ENCODE results near the gene NR2F2.

Gene NR2F2

DNA sequence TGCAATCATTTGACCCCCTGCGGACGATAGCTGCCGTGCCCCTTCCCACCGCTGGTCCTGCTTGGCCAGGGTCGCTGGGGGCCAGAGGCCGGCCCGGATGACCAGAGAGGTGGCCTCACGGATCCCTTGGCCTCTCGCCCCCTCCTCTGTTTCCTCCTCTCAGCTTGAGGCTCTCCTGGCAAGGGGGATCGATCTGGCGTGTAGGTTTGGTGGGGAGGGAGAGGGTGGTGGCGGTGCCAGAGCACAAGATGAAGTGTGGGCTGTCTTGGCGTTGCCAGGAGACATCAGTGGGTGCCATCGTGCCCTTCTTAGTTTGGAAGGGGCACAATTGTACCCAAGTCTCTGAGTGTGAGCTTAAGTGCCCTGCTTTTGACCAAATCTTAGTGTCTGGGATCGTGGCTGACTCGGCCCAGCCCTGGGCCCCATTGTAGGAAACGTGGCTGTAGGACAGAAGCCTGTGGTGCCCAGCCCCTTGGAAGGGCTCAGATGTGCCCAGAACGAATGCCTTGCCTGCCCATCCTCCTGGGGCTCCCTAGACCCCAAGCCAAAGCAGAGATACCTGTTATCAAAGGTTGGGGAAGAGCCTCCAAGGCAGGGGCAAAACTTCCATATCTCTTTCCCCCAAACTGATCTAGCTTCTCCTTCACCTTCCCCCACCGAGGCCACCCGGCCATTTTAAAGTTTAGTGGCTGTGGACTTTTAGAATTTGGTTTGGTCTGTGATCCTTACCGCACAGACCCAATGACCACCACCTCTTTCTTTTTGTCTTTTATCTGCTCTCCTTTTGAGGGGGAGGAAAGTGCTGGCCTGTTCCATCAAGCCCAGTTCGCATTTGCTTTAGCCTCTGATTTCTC, 14.4 kb downstream of the NR2F2 start:
- H3K27me3 ChIP-seq (ENCODE audit: control insufficient read depth, insufficient read depth, low read length): peaks cover 97% of the 10 kb centered on the region
- no peaks in the 10 kb centered on the region for H3K36me3 ChIP-seq (ENCODE audit: control insufficient read depth, insufficient read depth, low read length)
- no peaks in the 10 kb centered on the region for H3K9me3 ChIP-seq (ENCODE audit: control insufficient read depth, insufficient read depth, low read depth, low read length)
- no peak overlapping the region for H3K27ac ChIP-seq (ENCODE audit: low read depth, low read length)
- H3K9ac ChIP-seq (ENCODE audit: low read length): no peak overlapping the region
- peak overlapping the region; percentile 49 for H3K4me3 ChIP-seq (ENCODE audit: low read depth, low read length)
- H3K4me1 ChIP-seq (ENCODE audit: control insufficient read depth, insufficient read depth, low read length): peaks cover 60% of the 10 kb centered on the region

DNA sequence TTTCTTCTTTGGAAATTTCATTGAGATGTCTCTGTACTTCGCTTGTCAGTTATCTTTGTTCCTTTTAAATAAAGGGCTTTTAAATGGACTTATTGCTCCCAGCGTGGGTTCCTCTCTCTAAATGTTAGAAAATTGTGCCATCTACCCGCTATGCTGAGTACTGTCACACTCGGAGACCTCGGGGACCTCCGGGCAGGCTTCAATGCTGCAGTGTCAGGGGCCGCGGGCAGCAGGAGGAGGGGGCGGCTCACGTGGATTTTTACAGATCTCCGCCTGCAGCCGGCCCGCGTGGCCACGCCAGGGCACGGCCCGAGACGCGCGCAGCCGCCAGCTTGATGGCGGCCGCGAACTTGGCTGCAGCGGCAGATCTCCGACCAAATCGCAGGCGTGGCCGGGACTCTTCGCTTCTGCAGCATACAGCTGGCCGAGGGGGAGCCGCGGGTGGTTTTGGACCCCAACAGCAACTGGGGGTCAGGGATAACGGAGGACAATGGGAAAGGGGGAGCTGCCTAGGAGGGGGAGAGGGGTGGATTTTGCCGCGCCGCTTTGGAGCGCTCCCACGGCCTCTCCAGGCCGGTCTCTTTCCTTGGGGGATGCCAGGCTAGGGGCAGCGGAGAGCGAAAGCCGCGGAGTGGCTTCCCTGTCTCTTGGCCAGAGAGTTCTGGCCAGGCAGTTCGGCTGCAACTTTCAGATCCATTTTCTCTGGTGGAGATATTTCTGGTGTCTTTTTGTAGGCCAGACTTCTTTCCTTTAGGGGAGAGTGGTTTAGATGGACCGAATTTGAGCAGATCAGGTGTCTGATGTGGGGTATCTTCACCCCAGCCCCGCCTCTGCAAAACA, 15.3 kb downstream of the NR2F2 start:
- no peaks in the 10 kb centered on the region for H3K36me3 ChIP-seq (ENCODE audit: control insufficient read depth, insufficient read depth, low read length)
- H3K4me1 ChIP-seq (ENCODE audit: control insufficient read depth, insufficient read depth, low read length): peaks cover 58% of the 10 kb centered on the region
- no peak overlapping the region for H3K9ac ChIP-seq (ENCODE audit: low read length)
- no peaks in the 10 kb centered on the region for H3K9me3 ChIP-seq (ENCODE audit: control insufficient read depth, insufficient read depth, low read depth, low read length)
- peaks cover 97% of the 10 kb centered on the region for H3K27me3 ChIP-seq (ENCODE audit: control insufficient read depth, insufficient read depth, low read length)
- H3K4me3 ChIP-seq (ENCODE audit: low read depth, low read length): peak overlapping the region; percentile 49
- H3K27ac ChIP-seq (ENCODE audit: low read depth, low read length): no peak overlapping the region

DNA sequence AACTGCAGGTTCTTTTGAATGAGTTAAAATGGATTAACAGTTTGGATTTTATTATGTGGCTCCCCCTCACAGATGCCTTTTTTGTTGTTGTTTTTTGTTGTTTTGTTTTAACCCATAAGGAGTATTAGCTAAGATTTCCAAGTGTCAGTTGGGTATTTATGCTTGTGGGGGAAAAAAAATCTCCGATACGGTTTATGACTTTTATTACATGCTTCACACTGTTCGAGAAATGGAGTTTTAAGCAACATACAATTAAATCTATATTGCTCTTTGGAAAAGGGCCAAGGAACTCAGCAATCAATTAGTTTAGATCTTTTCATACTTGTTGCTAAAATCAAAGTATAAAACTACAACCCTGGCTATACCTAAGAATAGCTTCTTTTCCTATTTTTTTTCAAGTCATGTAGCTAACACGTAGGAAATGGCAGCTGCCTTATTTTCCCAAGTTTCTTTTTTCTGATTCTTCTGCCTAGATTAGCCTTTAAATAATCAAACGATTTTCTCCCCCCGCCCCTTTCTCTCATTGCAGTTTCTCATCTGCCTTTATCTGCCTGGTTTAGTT, 16.0 kb downstream of the NR2F2 start:
- peak overlapping the region; percentile 49 for H3K4me3 ChIP-seq (ENCODE audit: low read depth, low read length)
- no peak overlapping the region for H3K27ac ChIP-seq (ENCODE audit: low read depth, low read length)
- H3K27me3 ChIP-seq (ENCODE audit: control insufficient read depth, insufficient read depth, low read length): peaks cover 100% of the 10 kb centered on the region
- no peaks in the 10 kb centered on the region for H3K36me3 ChIP-seq (ENCODE audit: control insufficient read depth, insufficient read depth, low read length)
- H3K4me1 ChIP-seq (ENCODE audit: control insufficient read depth, insufficient read depth, low read length): peaks cover 59% of the 10 kb centered on the region
- H3K9ac ChIP-seq (ENCODE audit: low read length): no peak overlapping the region
- no peaks in the 10 kb centered on the region for H3K9me3 ChIP-seq (ENCODE audit: control insufficient read depth, insufficient read depth, low read depth, low read length)

DNA sequence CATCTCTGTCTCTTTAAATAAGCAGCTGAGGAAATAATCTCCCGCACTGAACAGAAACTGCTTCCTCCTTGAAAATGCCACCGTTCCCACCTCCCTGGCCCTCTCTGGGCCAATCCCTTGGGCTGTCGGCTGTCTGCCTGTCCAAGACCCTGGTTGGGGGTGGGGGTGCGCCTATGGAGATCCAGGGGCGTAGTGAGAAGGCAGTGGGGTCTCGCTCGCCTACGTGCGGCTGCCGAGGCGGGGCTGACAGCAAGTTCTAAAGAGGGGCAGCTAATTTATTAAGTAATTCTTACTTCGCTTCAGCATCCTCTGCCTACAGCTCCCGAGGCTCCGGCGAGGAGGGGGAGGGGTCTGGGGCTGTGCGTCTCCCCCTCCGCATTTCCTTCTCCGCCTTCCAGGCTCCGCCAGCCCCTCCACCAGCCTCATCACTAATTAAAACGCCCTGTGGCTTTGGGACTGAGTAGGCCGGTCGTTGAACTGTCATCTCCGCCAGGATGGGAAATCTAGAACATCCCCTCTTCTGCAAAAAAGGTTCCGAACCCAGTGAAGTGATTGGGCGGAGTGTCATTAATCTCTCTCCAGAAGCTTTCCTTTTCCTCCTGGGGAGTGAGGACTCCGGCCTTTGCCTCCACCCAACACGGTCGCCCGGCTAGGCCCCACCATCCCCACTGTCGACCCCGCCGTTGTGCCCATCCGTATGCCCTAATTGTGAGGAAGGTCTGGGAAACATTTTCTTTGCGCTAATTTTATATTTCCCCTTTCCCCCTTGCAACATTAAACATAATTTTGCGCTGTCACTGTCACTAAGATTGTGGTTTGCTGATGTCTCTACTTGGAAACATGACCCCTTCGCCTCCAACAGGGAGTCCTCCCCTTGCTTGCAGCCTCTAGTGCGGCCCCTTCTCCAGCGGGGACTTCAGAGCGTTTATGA, 16.9 kb downstream of the NR2F2 start:
- peak overlapping the region; percentile 45 for H3K4me3 ChIP-seq (ENCODE audit: low read depth, low read length)
- no peaks in the 10 kb centered on the region for H3K9me3 ChIP-seq (ENCODE audit: control insufficient read depth, insufficient read depth, low read depth, low read length)
- no peak overlapping the region for H3K27ac ChIP-seq (ENCODE audit: low read depth, low read length)
- no peaks in the 10 kb centered on the region for H3K36me3 ChIP-seq (ENCODE audit: control insufficient read depth, insufficient read depth, low read length)
- peaks cover 100% of the 10 kb centered on the region for H3K27me3 ChIP-seq (ENCODE audit: control insufficient read depth, insufficient read depth, low read length)
- peaks cover 61% of the 10 kb centered on the region for H3K4me1 ChIP-seq (ENCODE audit: control insufficient read depth, insufficient read depth, low read length)
- H3K9ac ChIP-seq (ENCODE audit: low read length): no peak overlapping the region

DNA sequence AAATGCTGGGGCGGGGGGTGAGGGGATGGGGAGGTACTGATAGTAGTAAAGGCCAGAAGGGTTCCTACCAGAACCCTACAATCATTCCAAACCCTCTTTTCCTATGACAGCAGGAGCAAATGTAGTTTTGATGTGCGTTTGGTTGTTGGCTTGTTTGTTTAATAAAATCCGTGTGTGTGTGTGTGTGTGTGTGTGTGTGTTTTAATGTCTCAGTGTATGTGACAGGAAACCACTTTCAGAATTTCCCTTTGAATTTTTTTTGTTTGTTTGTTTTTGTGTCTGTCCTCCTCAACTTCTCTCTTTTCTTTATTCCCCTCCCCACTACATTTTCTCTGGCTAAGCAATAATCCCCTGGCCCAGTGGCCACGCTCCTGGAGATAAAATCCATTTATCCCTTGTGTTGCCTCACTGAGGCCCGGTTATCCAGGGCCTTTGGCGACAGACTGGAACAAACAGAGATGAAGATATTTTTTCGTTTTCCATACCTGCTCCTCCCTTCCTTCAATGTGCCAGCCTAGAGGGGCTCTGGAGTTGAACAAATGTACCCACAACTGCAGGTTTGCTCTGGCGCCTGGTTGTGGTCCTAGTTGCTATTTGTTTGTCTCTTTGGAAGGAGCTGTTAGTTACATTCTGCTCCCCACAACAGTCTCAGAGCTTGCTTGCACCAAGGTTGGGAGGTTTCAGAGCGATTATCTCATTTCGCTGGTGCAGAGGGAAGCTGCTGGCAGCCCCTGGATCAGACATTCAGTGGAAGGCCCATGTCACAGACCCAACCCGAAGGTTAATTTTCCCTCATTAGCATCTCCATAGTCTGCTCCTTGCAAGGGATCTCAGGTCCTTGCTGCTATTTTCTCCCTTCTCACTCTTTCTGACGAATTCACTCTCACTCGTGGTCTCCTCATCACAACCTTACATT, 17.9 kb downstream of the NR2F2 start:
- peaks cover 100% of the 10 kb centered on the region for H3K27me3 ChIP-seq (ENCODE audit: control insufficient read depth, insufficient read depth, low read length)
- H3K27ac ChIP-seq (ENCODE audit: low read depth, low read length): no peak overlapping the region
- H3K36me3 ChIP-seq (ENCODE audit: control insufficient read depth, insufficient read depth, low read length): no peaks in the 10 kb centered on the region
- no peaks in the 10 kb centered on the region for H3K9me3 ChIP-seq (ENCODE audit: control insufficient read depth, insufficient read depth, low read depth, low read length)
- no peak overlapping the region for H3K9ac ChIP-seq (ENCODE audit: low read length)
- peaks cover 54% of the 10 kb centered on the region for H3K4me1 ChIP-seq (ENCODE audit: control insufficient read depth, insufficient read depth, low read length)
- no peak overlapping the region for H3K4me3 ChIP-seq (ENCODE audit: low read depth, low read length)

DNA sequence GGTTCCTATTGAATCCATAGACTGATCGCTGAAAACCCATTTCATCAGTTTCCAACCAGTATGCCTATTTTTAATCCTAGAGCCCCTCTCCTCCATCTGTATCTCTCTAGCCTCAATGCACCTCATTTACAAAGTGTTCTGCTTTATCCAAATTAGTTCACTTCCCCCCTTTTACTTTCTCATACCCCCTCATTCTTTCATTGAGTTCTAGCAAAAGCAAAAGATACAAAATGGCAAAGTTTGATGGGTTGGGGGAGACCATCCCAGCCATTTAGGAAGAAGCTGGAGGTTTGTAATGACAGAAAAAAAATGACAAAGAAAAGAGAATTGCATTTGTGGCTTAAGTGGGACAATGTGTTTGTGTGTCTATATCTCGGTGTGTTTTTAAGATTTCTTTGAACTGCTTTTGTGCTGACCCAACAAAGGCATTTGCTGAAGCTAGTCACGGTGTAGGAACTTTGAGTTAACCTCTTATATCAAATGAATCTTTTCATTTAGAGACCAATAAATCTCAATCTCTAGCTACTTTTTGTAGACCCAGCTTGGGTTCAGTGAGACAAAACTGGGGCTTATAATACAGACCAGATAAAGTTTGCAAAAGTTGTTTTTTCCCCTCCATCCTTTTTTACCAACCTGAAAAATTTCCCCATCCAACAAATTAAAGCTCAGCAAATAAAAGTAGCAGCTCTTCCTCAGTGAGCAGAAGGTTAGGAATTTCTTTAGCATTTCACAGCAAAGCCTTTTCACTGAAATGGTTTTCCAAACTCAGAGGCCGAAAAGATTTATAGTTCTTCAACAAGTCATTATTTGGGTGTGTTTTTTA, 18.7 kb downstream of the NR2F2 start:
- Histone ChIP-seq H3K36me3 (ENCODE audit: control insufficient read depth, insufficient read depth, low read length) (no peaks in the 10 kb centered on the region), H3K27me3 (ENCODE audit: control insufficient read depth, insufficient read depth, low read length) (peaks cover 100% of the 10 kb centered on the region), H3K9ac (ENCODE audit: low read length) (no peak overlapping the region), H3K4me1 (ENCODE audit: control insufficient read depth, insufficient read depth, low read length) (peaks cover 54% of the 10 kb centered on the region), H3K27ac (ENCODE audit: low read depth, low read length) (no peak overlapping the region), H3K4me3 (ENCODE audit: low read depth, low read length) (no peak overlapping the region), H3K9me3 (ENCODE audit: control insufficient read depth, insufficient read depth, low read depth, low read length) (no peaks in the 10 kb centered on the region)

DNA sequence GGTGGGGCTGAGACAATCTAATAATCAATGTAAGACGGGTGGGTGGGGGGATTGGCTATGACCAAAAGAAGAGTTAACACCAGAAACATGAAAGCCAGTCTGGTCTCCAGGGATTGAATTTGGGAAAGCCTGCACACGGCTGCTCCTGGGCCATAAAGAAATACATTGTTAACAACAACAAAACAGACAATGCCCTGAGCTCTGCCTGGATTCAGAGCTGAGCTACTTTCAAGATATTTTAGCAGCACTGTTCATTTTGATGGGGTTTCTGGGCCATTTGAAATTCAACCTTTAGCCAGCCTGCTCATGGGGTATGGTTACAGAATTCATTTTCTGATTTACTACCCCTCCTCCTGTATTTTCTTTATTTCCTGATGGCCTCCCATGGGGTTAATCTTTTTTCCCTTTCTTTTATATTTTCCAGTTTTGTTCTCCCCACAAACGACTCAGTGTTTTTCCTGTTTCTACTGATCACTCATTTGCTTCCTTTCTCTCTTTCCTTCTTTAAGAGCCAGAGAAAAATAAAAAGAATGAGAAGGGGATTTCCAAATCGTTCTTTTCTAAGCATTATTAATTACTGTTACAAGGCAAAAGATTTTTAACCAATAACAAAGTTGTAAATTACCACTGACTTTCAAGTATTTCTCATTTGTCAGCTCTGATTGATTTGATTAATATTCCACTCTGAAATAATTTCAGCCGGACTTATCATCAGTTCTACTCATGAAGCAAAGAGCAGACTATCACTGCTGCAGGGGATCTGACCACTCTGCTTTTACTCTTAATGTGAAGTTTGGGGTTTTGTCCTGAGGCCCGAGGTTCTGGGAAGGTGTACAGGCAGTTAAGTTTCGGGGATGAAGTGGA, 19.6 kb downstream of the NR2F2 start:
- no peak overlapping the region for H3K27ac ChIP-seq (ENCODE audit: low read depth, low read length)
- no peaks in the 10 kb centered on the region for H3K9me3 ChIP-seq (ENCODE audit: control insufficient read depth, insufficient read depth, low read depth, low read length)
- H3K9ac ChIP-seq (ENCODE audit: low read length): no peak overlapping the region
- H3K4me3 ChIP-seq (ENCODE audit: low read depth, low read length): no peak overlapping the region
- no peaks in the 10 kb centered on the region for H3K36me3 ChIP-seq (ENCODE audit: control insufficient read depth, insufficient read depth, low read length)
- peaks cover 100% of the 10 kb centered on the region for H3K27me3 ChIP-seq (ENCODE audit: control insufficient read depth, insufficient read depth, low read length)
- peaks cover 49% of the 10 kb centered on the region for H3K4me1 ChIP-seq (ENCODE audit: control insufficient read depth, insufficient read depth, low read length)

DNA sequence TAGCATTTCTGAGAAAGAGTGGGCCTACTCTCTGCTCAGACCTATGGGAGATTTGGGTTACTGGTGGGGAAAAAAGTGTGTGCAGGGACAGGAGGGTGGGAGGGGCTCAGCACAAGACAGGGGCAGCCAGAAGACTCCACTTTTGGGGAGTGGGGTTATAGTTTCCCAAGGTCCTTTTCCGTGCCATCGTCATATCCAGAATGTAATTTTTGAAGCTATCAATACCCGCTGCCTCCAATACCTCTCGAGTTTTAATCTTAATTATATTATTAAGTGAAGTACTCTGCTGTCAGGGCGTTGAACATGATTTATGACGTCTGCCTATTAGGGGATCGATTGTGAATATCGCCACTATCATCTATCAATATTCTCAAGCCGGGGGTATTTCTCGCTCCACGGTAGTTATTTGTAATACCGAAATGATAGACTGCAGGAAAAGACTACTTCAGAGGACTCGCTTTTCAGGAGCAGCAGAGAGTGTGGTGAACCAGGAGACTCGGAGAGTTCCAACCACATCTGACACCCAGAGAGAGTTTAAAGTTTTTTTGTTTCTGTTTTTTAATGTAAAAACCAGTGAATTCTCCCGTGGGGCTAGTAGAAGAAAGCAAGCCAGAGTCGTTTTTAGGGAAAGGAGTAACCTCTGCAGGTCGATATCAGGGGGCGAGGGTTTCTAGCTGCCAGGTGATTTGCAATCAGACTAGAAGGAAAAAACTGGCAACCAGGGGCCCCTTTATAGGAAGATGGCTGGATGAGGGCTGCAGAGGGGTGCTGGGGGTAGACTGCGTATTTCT, 20.6 kb downstream of the NR2F2 start:
- Histone ChIP-seq H3K27me3 (ENCODE audit: control insufficient read depth, insufficient read depth, low read length) (peaks cover 100% of the 10 kb centered on the region), H3K27ac (ENCODE audit: low read depth, low read length) (no peak overlapping the region), H3K9ac (ENCODE audit: low read length) (no peak overlapping the region)

More for the DNA sequence above, 20.6 kb downstream of the NR2F2 start:
- Histone ChIP-seq H3K4me3 (ENCODE audit: low read depth, low read length) (peak overlapping the region; percentile 23; the same call in 1 of the 2 replicates), H3K4me1 (ENCODE audit: control insufficient read depth, insufficient read depth, low read length) (peaks cover 45% of the 10 kb centered on the region), H3K9me3 (ENCODE audit: control insufficient read depth, insufficient read depth, low read depth, low read length) (no peaks in the 10 kb centered on the region), H3K36me3 (ENCODE audit: control insufficient read depth, insufficient read depth, low read length) (no peaks in the 10 kb centered on the region)
